Endometrial microvascular endothelial cells (primary cell): ENCODE results near the gene LSM10. TPM values are rescaled to one million over a fixed set of nuclear protein-coding genes. Genes with fewer than 3 reads are reported as not detected.

Experiments
- total RNA-seq: library from RNA; depleted of rRNA; stranded (reverse); fragments of >200 nt; gene quantifications from one replicate; pipeline ENCODE4 v1.2.3, GENCODE V29; 2015; ENCODE audit errors: inconsistent ontology term

Gene LSM10
- total RNA-seq, 1 donor from 2014 or later: 68.4 TPM

Other genes starting within 250 kb of the LSM10 start
- 148 TPM for gene TRAPPC3, start 248.4 kb downstream of the LSM10 start, total RNA-seq
- 199 TPM for gene MAP7D1, start 241.7 kb downstream of the LSM10 start, total RNA-seq
- 124 TPM for gene THRAP3, start 173.5 kb downstream of the LSM10 start, total RNA-seq
- gene SH3D21, start 91.5 kb downstream of the LSM10 start, total RNA-seq: 0.84 TPM
- 86.7 TPM for gene EVA1B, start 74.3 kb downstream of the LSM10 start, total RNA-seq
- 29.4 TPM for gene STK40, start 12.0 kb downstream of the LSM10 start, total RNA-seq
- 7.9 TPM for gene OSCP1, start 52.5 kb upstream of the LSM10 start, total RNA-seq
- gene MRPS15, start 66.5 kb upstream of the LSM10 start, total RNA-seq: 85.2 TPM
- gene CSF3R, start 85.0 kb upstream of the LSM10 start, total RNA-seq: not detected